HCT116 (cell line): ENCODE results near the gene ZNF416. TPM values are rescaled to one million over a fixed set of nuclear protein-coding genes. Genes with fewer than 3 reads are reported as not detected.
A peak's percentile ranks its signal among the peaks of the same experiment; 100 is the strongest.

Experiments
- ATAC-seq: fragments of 200-7000 bp; cut with Tn5 transposase; 2 replicates; pipeline ENCODE4 v1.9.1; 2020; ENCODE audit warnings: mild to moderate bottlenecking, moderate library complexity
- BruUV-seq: library from RNA; stranded (reverse); fragments of 400-500 nt; replicated peaks from 2 replicates; lab custom pipeline; 2021; lab: Mats Ljungman, UMichigan
- CTCF ChIA-PET: fragments of 300-600 bp; sonication (Branson Sonifier 250); formaldehyde crosslinking; loops from one replicate; lab custom pipeline; 2021; ENCODE audit warnings: antibody characterized with exemption; lab: Charles Lee
- POLR2A ChIA-PET: fragments of 300-600, 350-600 bp; sonication (Branson Sonifier 250); formaldehyde crosslinking; loops from one replicate; lab custom pipeline; 2021; ENCODE audit warnings: antibody characterized with exemption; lab: Charles Lee
- RAD21 ChIA-PET, 2 experiments: fragments of 300-600 bp; sonication (Branson Sonifier 250); formaldehyde crosslinking; loops; one replicate each; lab custom pipeline; 2023; ENCODE audit warnings: low total read pairs in 2 of 2; ENCODE audit not compliant: uncharacterized antibody in 2 of 2, unreplicated experiment in 2 of 2, low non-redundant PET in 1 of 2; lab: Charles Lee
- DNase-seq: peaks from one replicate; pipeline ENCODE4 v3.0.0-alpha.2; 2010; ENCODE audit warnings: low read depth, low spot score
- H2AFZ ChIP-seq: fragments of 200-600 bp; shearing (Covaris generic), sonication (generic); 2 replicates; pipeline ENCODE4 v1.6.1; 2017; ENCODE audit warnings: low read depth, mixed run types, mixed read lengths, antibody characterized with exemption, low read length; ENCODE audit not compliant: poor library complexity, severe bottlenecking
- H3K27ac ChIP-seq: 2 replicates; pipeline ENCODE4 v1.5.1; 2012; ENCODE audit warnings: low read depth, low read length
- H3K27me3 ChIP-seq: fragments of 200-600 bp; sonication (generic); 2 replicates; pipeline ENCODE4 v1.6.1; 2016; ENCODE audit warnings: mixed run types, low read length, mixed read lengths; ENCODE audit not compliant: insufficient read depth
- H3K36me3 ChIP-seq, 2 experiments: fragments of 200-500 bp in 1 of 2; fragments of 200-600 bp in 1 of 2; sonication (Bioruptor generic) in 1 of 2; sonication (generic) in 1 of 2; 2 replicates each; pipeline versions ENCODE4 v1.5.1 to v1.6.1; 2014 to 2016; ENCODE audit warnings: low read length in 2 of 2, inconsistent platforms in 1 of 2, mixed read lengths in 1 of 2, mixed run types in 1 of 2; ENCODE audit not compliant: insufficient read depth in 2 of 2, control insufficient read depth in 1 of 2
- H3K4me1 ChIP-seq, 2 experiments: fragments of 200-600 bp in 1 of 2; sonication (generic) in 1 of 2; 2 replicates each; pipeline versions ENCODE4 v1.5.1 to v1.6.1; 2012 to 2017; ENCODE audit warnings: low read length in 2 of 2, inconsistent platforms in 1 of 2, mild to moderate bottlenecking in 1 of 2, mixed read lengths in 1 of 2, mixed run types in 1 of 2, moderate library complexity in 1 of 2; ENCODE audit not compliant: insufficient read depth in 2 of 2, control insufficient read depth in 1 of 2
- H3K4me2 ChIP-seq: fragments of 200-600 bp; sonication (generic); 2 replicates; pipeline ENCODE4 v1.6.1; 2017; ENCODE audit warnings: mixed run types, low read length, mixed read lengths
- H3K4me3 ChIP-seq, 2 experiments: fragments of 200-600 bp in 1 of 2; sonication (generic) in 1 of 2; replicated peaks in 1 of 2; 2 replicates each; pipeline ENCODE4 v1.5.1; 2011 to 2016; ENCODE audit warnings: low read length in 2 of 2, control low read depth in 1 of 2, low read depth in 1 of 2, mild to moderate bottlenecking in 1 of 2, mixed read lengths in 1 of 2, mixed run types in 1 of 2
- H3K79me2 ChIP-seq: fragments of 200-600 bp; sonication (generic); 2 replicates; pipeline ENCODE4 v1.6.1; 2017; ENCODE audit warnings: mild to moderate bottlenecking, mixed run types, low read length, moderate library complexity, mixed read lengths; ENCODE audit not compliant: insufficient read depth
- H3K9ac ChIP-seq: fragments of 200-600 bp; sonication (generic); 2 replicates; pipeline ENCODE4 v1.6.1; 2016; ENCODE audit warnings: low read length, mixed read lengths
- H3K9me2 ChIP-seq: fragments of 200-600 bp; sonication (generic), shearing (Covaris generic); 2 replicates; pipeline ENCODE4 v1.6.1; 2017; ENCODE audit warnings: mixed run types, mild to moderate bottlenecking, moderate library complexity; ENCODE audit not compliant: insufficient read depth
- H3K9me3 ChIP-seq, 2 experiments: fragments of 200-500 bp in 1 of 2; fragments of 200-600 bp in 1 of 2; sonication (Bioruptor generic) in 1 of 2; sonication (generic) in 1 of 2; 2 replicates each; pipeline ENCODE4 v1.6.1; 2014 to 2017; ENCODE audit warnings: low read length in 2 of 2, mixed read lengths in 2 of 2, inconsistent platforms in 1 of 2, low read depth in 1 of 2, mild to moderate bottlenecking in 1 of 2, mixed run types in 1 of 2, moderate library complexity in 1 of 2; ENCODE audit not compliant: control insufficient read depth in 1 of 2, insufficient read depth in 1 of 2
- H4K20me1 ChIP-seq: fragments of 200-600 bp; sonication (generic), shearing (Covaris generic); 2 replicates; pipeline ENCODE4 v1.6.1; 2017; ENCODE audit warnings: mixed run types, mild to moderate bottlenecking, moderate library complexity; ENCODE audit not compliant: insufficient read depth
- CEBPB ChIP-seq: IDR thresholded peaks from 2 replicates; pipeline ENCODE4 v1.6.1; 2012; ENCODE audit warnings: low read depth
- CTCF ChIP-seq, 3 experiments: fragments of 200-600 bp in 1 of 3; sonication (generic) in 1 of 3; IDR thresholded peaks in 2 of 3; conservative IDR thresholded peaks in 1 of 3; 2 replicates each; pipeline ENCODE4 v1.5.1; 2012 to 2017; ENCODE audit warnings: low read depth in 2 of 3, low read length in 2 of 3, antibody characterized with exemption in 1 of 3, borderline replicate concordance in 1 of 3, control low read depth in 1 of 3, mild to moderate bottlenecking in 1 of 3, mixed read lengths in 1 of 3, mixed run types in 1 of 3, moderate library complexity in 1 of 3; ENCODE audit not compliant: insufficient read depth in 1 of 3
- EZH2 ChIP-seq: fragments of 200-600 bp; sonication (generic); IDR thresholded peaks from 2 replicates; pipeline ENCODE4 v1.6.1; 2017; ENCODE audit warnings: antibody characterized with exemption, mixed run types
- EZH2phosphoT487 ChIP-seq: fragments of 200-600 bp; IDR thresholded peaks from 2 replicates; pipeline ENCODE4 v1.6.1; 2018; ENCODE audit warnings: antibody characterized with exemption, borderline replicate concordance
- MAX ChIP-seq: IDR thresholded peaks from 2 replicates; pipeline ENCODE4 v1.6.1; 2012
- POLR2AphosphoS5 ChIP-seq: IDR thresholded peaks from 2 replicates; pipeline ENCODE4 v1.6.1; 2011; ENCODE audit warnings: mild to moderate bottlenecking, low read depth, low read length, moderate library complexity
- REST ChIP-seq: IDR thresholded peaks from 2 replicates; pipeline ENCODE4 v1.6.1; 2012; ENCODE audit warnings: low read depth
- SIN3A ChIP-seq: IDR thresholded peaks from 2 replicates; pipeline ENCODE4 v1.6.1; 2012; ENCODE audit warnings: low read depth
- SP1 ChIP-seq: IDR thresholded peaks from 2 replicates; pipeline ENCODE4 v1.6.1; 2012; ENCODE audit warnings: low read depth
- SRF ChIP-seq: IDR thresholded peaks from 2 replicates; pipeline ENCODE4 v1.6.1; 2012; ENCODE audit warnings: low read depth
- TCF7L2 ChIP-seq: IDR thresholded peaks from 2 replicates; pipeline ENCODE4 v1.7.0; 2011; ENCODE audit warnings: borderline replicate concordance, inconsistent platforms; ENCODE audit not compliant: insufficient read depth, insufficient read length; ENCODE audit errors: extremely low read depth
- YY1 ChIP-seq: IDR thresholded peaks from 2 replicates; pipeline ENCODE4 v1.6.1; 2011; ENCODE audit warnings: low read length, low read depth, moderate library complexity, mild to moderate bottlenecking; ENCODE audit not compliant: insufficient replicate concordance; ENCODE audit errors: extremely low read depth
- ZFX ChIP-seq: fragments of 450-650 bp; IDR thresholded peaks from 2 replicates; pipeline ENCODE4 v1.6.1; 2017
- ZNF274 ChIP-seq: fragments of 200-500 bp; sonication (Bioruptor generic); IDR thresholded peaks from 2 replicates; pipeline ENCODE4 v1.6.1; 2014; ENCODE audit warnings: mild to moderate bottlenecking, low read depth, low read length, inconsistent platforms
- intact Hi-C: fragments of 100-400 bp; cut with micrococcal nuclease; formaldehyde crosslinking; loops from 2 replicates; pipeline ENCODE4 v1.10.0; 2022
- total RNA-seq: library from RNA; stranded (reverse); gene quantifications from one replicate; pipeline ENCODE4 v1.2.1, GENCODE V29; 2021; ENCODE audit not compliant: unreplicated experiment

The ZNF416 gene
- total RNA-seq, 1 experiment from 2014 or later, result 4.0 TPM

GRCh38 chr19:57560049-57560491 lies 18.6 kb downstream of the ZNF416 start:
- Histone ChIP-seq H3K36me3 (no peaks in the 10 kb centered on the region), H3K4me3 (peak overlapping the region in 1 of 2 experiments; percentile 55; a peak in 2 of 4 replicates), H3K9me2 (no peaks in the 10 kb centered on the region), H3K4me2 (peak overlapping the region; percentile 61; the same call in 1 of the 2 replicates), H3K9me3 (peaks cover 8 to 29% of the 10 kb centered on the region in 2 experiments; a peak in 2 of 4 replicates), H3K79me2 (no peaks in the 10 kb centered on the region), H3K27ac (no peak overlapping the region), H3K4me1 (no peaks in the 10 kb centered on the region), H3K27me3 (no peaks in the 10 kb centered on the region), H2AFZ (no peak overlapping the region), H4K20me1 (no peaks in the 10 kb centered on the region), H3K9ac (no peak overlapping the region)
- ATAC-seq (no peak), DNase-seq (no peak)
- ChIA-PET POLR2A (no interaction called here), CTCF (no interaction called here), RAD21 (no interaction called here)
- BruUV-seq, result no TSS peak
- intact Hi-C loops, result no loop called here
- TF ChIP-seq YY1 (no peak), EZH2 (no peak), EZH2phosphoT487 (no peak), CEBPB (no peak), SRF (no peak)

GRCh38 chr19:57559404-57560025 lies 19.2 kb downstream of the ZNF416 start, which contains the start of gene ZNF550:
Gene ZNF550 (minus strand): TSS chr19:57559863. CDS start chr19:57559682, 181 bp downstream.
- ChIA-PET POLR2A (no interaction called here), CTCF (no interaction called here)
- H3K4me2 ChIP-seq, result peak within 1 kb of the TSS; percentile 61
- no peak within 1 kb of the TSS for H2AFZ ChIP-seq
- no peaks in the 10 kb centered on the region for H3K27me3 ChIP-seq
- H3K9ac ChIP-seq, result peak within 1 kb of the TSS; percentile 27; the same call in 1 of the 2 replicates
- TF ChIP-seq SIN3A, result no peak
- no peak for TF ChIP-seq MAX
- no peak for TF ChIP-seq ZNF274
- TF ChIP-seq REST, result no peak
- TF ChIP-seq CTCF (IDR thresholded peaks at IDR 0.05 in 2 of 3, conservative IDR thresholded peaks at IDR 0.05 in 1 of 3; ENCODE audit: borderline replicate concordance in 1 of 3, insufficient read depth in 1 of 3, low read depth in 2 of 3, low read length in 2 of 3), result no peak
- peak; percentile 35; the same call in 1 of the 2 replicates for TF ChIP-seq POLR2AphosphoS5
- TF ChIP-seq SP1, result no peak
- no peak for TF ChIP-seq TCF7L2
- TF ChIP-seq ZFX, result no peak
- TF ChIP-seq, all 23 proteins: peak for 1
- Histone ChIP-seq H3K9me3 (peaks cover 8 to 25% of the 10 kb centered on the region in 2 experiments; a peak in 2 of 4 replicates), H3K9me2 (no peaks in the 10 kb centered on the region), H3K79me2 (no peaks in the 10 kb centered on the region), H4K20me1 (no peaks in the 10 kb centered on the region), H3K4me3 (peak within 1 kb of the TSS; percentile 54 to 55), H3K4me1 (no peaks in the 10 kb centered on the region), H3K27ac (no peak within 1 kb of the TSS; the same call in 1 of the 2 replicates), H3K36me3 (no peaks in the 10 kb centered on the region)
- DNase-seq (peak; percentile 26), ATAC-seq (peak; percentile 98)
- intact Hi-C loops, result no loop called here
- RAD21 ChIA-PET, result no interaction called here
- BruUV-seq, result TSS peak; percentile 78
